GM23338 (cell line): Measurements from ENCODE around the gene MYO5A. TPM values are rescaled to one million over a fixed set of nuclear protein-coding genes. Genes with fewer than 3 reads are reported as not detected.

ENCODE experiments used
- ATAC-seq: fragments of 200-7000 bp; cut with Tn5 transposase; 3 replicates; pipeline ENCODE4 v1.9.1; 2020
- DNase-seq: peaks from one replicate; pipeline ENCODE4 v3.0.0-alpha.2; 2015; ENCODE audit warnings: low spot score
- H2AFZ ChIP-seq: fragments of 200-600 bp; sonication (generic); 2 replicates; pipeline ENCODE4 v1.8.0; 2016; ENCODE audit warnings: antibody characterized with exemption, mild to moderate bottlenecking, moderate library complexity
- H3F3A ChIP-seq: fragments of 200-600 bp; sonication (generic); replicated peaks from 2 replicates; pipeline ENCODE4 v1.8.0; 2017; ENCODE audit warnings: antibody characterized with exemption, mixed run types, low read depth
- H3K27ac ChIP-seq: fragments of 200-600 bp; sonication (generic); 2 replicates; pipeline ENCODE4 v1.6.1; 2016; ENCODE audit warnings: low read depth
- H3K27me3 ChIP-seq: fragments of 200-600 bp; sonication (generic); 2 replicates; pipeline ENCODE4 v1.8.0; 2016; ENCODE audit warnings: mild to moderate bottlenecking, mixed run types, moderate library complexity; ENCODE audit not compliant: insufficient read depth
- H3K36me3 ChIP-seq: fragments of 200-600 bp; sonication (generic); 2 replicates; pipeline ENCODE4 v1.8.0; 2016; ENCODE audit warnings: mild to moderate bottlenecking; ENCODE audit not compliant: insufficient read depth
- H3K4me1 ChIP-seq: fragments of 200-600 bp; sonication (generic); 2 replicates; pipeline ENCODE4 v1.8.0; 2016; ENCODE audit warnings: mild to moderate bottlenecking, moderate library complexity; ENCODE audit not compliant: insufficient read depth
- H3K4me2 ChIP-seq: fragments of 200-600 bp; sonication (generic); 2 replicates; pipeline ENCODE4 v1.7.1; 2017; ENCODE audit warnings: mixed run types
- H3K4me3 ChIP-seq: fragments of 200-600 bp; sonication (generic); 2 replicates; pipeline ENCODE4 v1.6.1; 2016; ENCODE audit warnings: mixed run types
- H3K79me2 ChIP-seq: fragments of 200-600 bp; sonication (generic); replicated peaks from 2 replicates; pipeline ENCODE4 v1.8.0; 2017; ENCODE audit warnings: mild to moderate bottlenecking; ENCODE audit not compliant: insufficient read depth
- H3K9me2 ChIP-seq: fragments of 200-600 bp; sonication (generic); 2 replicates; pipeline ENCODE4 v1.8.0; 2017; ENCODE audit not compliant: insufficient read depth
- H4K20me1 ChIP-seq: fragments of 200-600 bp; sonication (generic); replicated peaks from 2 replicates; pipeline ENCODE4 v1.8.0; 2017; ENCODE audit warnings: mild to moderate bottlenecking; ENCODE audit not compliant: insufficient read depth
- H3K27ac Mint-ChIP-seq: 2 replicates; pipeline ENCODE4 v1.8.0; 2020; ENCODE audit warnings: inconsistent platforms, mild to moderate bottlenecking, moderate library complexity, mixed read lengths
- H3K27me3 Mint-ChIP-seq: 3 replicates; pipeline ENCODE4 v1.8.0; 2022; ENCODE audit warnings: low read depth, mild to moderate bottlenecking, moderate library complexity, mixed read lengths, inconsistent platforms; ENCODE audit not compliant: insufficient read depth, poor library complexity
- H3K36me3 Mint-ChIP-seq: 3 replicates; pipeline ENCODE4 v1.8.0; 2021; ENCODE audit warnings: low read depth, mild to moderate bottlenecking, inconsistent platforms, moderate library complexity, mixed read lengths
- H3K4me1 Mint-ChIP-seq: 3 replicates; pipeline ENCODE4 v1.8.0; 2020; ENCODE audit warnings: mild to moderate bottlenecking, inconsistent platforms, mixed read lengths
- H3K4me3 Mint-ChIP-seq: 3 replicates; pipeline ENCODE4 v1.8.0; 2021; ENCODE audit warnings: moderate library complexity, mild to moderate bottlenecking, inconsistent platforms, mixed read lengths
- H3K9me3 Mint-ChIP-seq: 3 replicates; pipeline ENCODE4 v1.8.0; 2020; ENCODE audit warnings: moderate library complexity, mild to moderate bottlenecking, inconsistent platforms, mixed read lengths
- CREB1 ChIP-seq: fragments of 250-450 bp; sonication (Bioruptor Pico); IDR thresholded peaks from 2 replicates; pipeline ENCODE4 v1.5.0; 2020; ENCODE audit warnings: low read depth, mild to moderate bottlenecking, moderate library complexity
- EZH2 ChIP-seq: fragments of 200-600 bp; sonication (generic); IDR thresholded peaks from one replicate; pipeline ENCODE4 v1.8.0; 2017; ENCODE audit warnings: antibody characterized with exemption, mild to moderate bottlenecking, low read depth; ENCODE audit not compliant: unreplicated experiment
- EZH2phosphoT487 ChIP-seq: fragments of 200-600 bp; sonication (generic); IDR thresholded peaks from one replicate; pipeline ENCODE4 v1.8.1; 2018; ENCODE audit warnings: antibody characterized with exemption; ENCODE audit not compliant: unreplicated experiment
- JUNB ChIP-seq: IDR thresholded peaks from one replicate; pipeline ENCODE4 v1.6.1; 2016; ENCODE audit warnings: antibody characterized with exemption; ENCODE audit not compliant: unreplicated experiment
- NANOG ChIP-seq: IDR thresholded peaks from 2 replicates; pipeline ENCODE4 v1.6.1; 2016; ENCODE audit warnings: antibody characterized with exemption, borderline replicate concordance
- POLR2AphosphoS5 ChIP-seq: IDR thresholded peaks from 2 replicates; pipeline ENCODE4 v1.6.1; 2016; ENCODE audit warnings: antibody characterized with exemption, low read depth
- STAT1 ChIP-seq: IDR thresholded peaks from one replicate; pipeline ENCODE4 v1.6.1; 2016; ENCODE audit warnings: antibody characterized with exemption; ENCODE audit not compliant: unreplicated experiment
- ZNF114 ChIP-seq: fragments of 250-450 bp; sonication (Bioruptor Pico); IDR thresholded peaks from 2 replicates; pipeline ENCODE4 v1.5.0; 2020; ENCODE audit warnings: mild to moderate bottlenecking, moderate library complexity
- ZNF331 ChIP-seq: fragments of 250-450 bp; sonication (Bioruptor Pico); IDR thresholded peaks from 2 replicates; pipeline ENCODE4 v1.5.0; 2020; ENCODE audit warnings: low read depth, mild to moderate bottlenecking, moderate library complexity
- polyA plus RNA-seq: library from polyadenylated mRNA; unstranded; fragments of >200 nt; fragmentation: Nextera tagmentation; extraction: Ambion mirVana; gene quantifications from 2 replicates; pipeline ENCODE4 v1.2.1, GENCODE V29; 2016
- total RNA-seq: library from RNA; depleted of rRNA; stranded (reverse); fragments of >200 nt; shearing (Covaris generic); gene quantifications from 2 replicates; pipeline ENCODE4 v1.2.3, GENCODE V29; 2014
- TF ChIP-seq, protein P1 (sequence below): IDR thresholded peaks from one replicate; pipeline ENCODE4 v1.6.1; 2018; ENCODE audit warnings: antibody characterized with exemption; ENCODE audit not compliant: unreplicated experiment
- TF ChIP-seq, protein P2 (sequence below), 2 experiments: fragments of 200-600 bp in 1 of 2; sonication (generic) in 1 of 2; conservative IDR thresholded peaks; 2 replicates each; pipeline versions ENCODE4 v1.5.1 to v1.6.1; 2016 to 2017; ENCODE audit warnings: antibody characterized with exemption in 2 of 2, low read depth in 2 of 2, mild to moderate bottlenecking in 2 of 2, moderate library complexity in 1 of 2
- TF ChIP-seq, protein P3 (sequence below): IDR thresholded peaks from 2 replicates; pipeline ENCODE4 v1.6.1; 2016; ENCODE audit warnings: antibody characterized with exemption

Gene MYO5A
- total and polyA plus RNA-seq, 2 experiments from 2014 or later, result 5.7 to 31.8 TPM

DNA sequence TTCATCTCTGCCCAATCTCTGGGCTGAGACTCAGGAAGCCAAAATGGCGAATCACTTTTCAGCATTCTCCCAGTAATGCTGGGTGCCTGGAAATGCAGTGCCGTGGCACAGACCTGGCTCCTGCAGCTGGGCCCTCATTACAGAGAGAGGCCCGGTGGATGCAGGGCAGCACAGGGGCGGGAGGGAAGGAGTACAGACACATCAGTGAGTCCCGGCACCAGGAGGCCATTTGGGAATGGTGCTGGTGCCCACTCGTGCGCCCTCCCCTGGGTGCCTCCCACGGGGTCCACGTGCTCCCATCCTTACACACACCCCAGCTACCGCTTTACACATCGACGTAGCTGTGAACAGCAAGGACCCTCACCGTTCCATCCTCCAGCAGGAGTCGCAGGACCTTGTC lies 246.3 kb downstream of the MYO5A start (continued):
- TF ChIP-seq, protein P1, sequence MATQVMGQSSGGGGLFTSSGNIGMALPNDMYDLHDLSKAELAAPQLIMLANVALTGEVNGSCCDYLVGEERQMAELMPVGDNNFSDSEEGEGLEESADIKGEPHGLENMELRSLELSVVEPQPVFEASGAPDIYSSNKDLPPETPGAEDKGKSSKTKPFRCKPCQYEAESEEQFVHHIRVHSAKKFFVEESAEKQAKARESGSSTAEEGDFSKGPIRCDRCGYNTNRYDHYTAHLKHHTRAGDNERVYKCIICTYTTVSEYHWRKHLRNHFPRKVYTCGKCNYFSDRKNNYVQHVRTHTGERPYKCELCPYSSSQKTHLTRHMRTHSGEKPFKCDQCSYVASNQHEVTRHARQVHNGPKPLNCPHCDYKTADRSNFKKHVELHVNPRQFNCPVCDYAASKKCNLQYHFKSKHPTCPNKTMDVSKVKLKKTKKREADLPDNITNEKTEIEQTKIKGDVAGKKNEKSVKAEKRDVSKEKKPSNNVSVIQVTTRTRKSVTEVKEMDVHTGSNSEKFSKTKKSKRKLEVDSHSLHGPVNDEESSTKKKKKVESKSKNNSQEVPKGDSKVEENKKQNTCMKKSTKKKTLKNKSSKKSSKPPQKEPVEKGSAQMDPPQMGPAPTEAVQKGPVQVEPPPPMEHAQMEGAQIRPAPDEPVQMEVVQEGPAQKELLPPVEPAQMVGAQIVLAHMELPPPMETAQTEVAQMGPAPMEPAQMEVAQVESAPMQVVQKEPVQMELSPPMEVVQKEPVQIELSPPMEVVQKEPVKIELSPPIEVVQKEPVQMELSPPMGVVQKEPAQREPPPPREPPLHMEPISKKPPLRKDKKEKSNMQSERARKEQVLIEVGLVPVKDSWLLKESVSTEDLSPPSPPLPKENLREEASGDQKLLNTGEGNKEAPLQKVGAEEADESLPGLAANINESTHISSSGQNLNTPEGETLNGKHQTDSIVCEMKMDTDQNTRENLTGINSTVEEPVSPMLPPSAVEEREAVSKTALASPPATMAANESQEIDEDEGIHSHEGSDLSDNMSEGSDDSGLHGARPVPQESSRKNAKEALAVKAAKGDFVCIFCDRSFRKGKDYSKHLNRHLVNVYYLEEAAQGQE, result no peak
- no peak for TF ChIP-seq STAT1
- TF ChIP-seq NANOG, result no peak
- TF ChIP-seq, protein P2, sequence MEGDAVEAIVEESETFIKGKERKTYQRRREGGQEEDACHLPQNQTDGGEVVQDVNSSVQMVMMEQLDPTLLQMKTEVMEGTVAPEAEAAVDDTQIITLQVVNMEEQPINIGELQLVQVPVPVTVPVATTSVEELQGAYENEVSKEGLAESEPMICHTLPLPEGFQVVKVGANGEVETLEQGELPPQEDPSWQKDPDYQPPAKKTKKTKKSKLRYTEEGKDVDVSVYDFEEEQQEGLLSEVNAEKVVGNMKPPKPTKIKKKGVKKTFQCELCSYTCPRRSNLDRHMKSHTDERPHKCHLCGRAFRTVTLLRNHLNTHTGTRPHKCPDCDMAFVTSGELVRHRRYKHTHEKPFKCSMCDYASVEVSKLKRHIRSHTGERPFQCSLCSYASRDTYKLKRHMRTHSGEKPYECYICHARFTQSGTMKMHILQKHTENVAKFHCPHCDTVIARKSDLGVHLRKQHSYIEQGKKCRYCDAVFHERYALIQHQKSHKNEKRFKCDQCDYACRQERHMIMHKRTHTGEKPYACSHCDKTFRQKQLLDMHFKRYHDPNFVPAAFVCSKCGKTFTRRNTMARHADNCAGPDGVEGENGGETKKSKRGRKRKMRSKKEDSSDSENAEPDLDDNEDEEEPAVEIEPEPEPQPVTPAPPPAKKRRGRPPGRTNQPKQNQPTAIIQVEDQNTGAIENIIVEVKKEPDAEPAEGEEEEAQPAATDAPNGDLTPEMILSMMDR (conservative IDR thresholded peaks at IDR 0.05; ENCODE audit: low read depth in 2 of 2), result no peak
- no peak for TF ChIP-seq EZH2phosphoT487

DNA sequence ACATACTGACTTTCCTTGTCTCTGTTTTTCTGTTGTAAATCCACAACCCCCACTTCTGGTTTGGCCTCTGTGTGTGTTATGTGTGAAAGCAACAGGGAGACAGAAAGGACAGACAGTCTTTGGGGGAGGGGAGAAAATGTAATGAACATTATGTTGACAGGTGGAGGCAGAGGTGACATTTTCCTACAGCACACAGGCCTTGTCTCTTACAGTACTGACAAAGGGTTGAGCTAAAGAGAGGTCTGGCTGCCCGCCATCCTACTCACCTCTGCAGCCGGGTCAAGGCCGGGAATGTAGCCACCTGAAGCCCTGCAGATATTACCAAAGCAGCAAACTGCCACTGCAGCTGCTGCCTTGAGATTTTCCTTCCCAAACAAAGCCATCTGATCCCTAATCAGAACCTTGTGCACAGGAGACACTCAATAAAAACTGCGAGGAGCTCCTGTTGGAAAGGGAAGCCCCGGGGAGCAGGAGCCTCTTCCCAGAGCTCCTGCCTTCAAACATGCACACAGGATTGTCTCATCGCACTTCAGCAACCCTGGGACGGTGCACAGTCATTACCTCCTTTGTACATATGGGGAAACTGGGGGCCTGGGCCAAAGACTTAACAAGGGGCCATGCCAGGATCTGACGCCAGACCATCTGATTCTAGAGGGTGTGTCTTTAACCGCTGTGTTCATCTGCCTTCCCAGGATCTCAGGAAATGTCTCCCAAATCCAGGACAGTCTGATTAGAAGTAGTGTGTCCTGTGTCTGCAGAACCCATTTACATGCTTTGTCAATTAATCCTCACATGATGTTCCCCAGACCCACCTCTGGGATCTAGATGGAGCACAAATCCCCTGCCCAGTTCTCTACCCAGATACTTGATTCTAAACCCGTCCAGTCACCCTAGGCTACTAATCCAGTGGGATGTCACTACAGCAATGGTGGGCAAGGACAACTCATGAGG lies 247.3 kb downstream of the MYO5A start:
- Histone ChIP-seq H3K4me2 (no peak overlapping the region), H3K9me2 (no peaks in the 10 kb centered on the region), H3K79me2 (no peaks in the 10 kb centered on the region), H3F3A (no peaks in the 10 kb centered on the region), H3K36me3 (peaks cover 20% of the 10 kb centered on the region; the same call in 1 of the 2 replicates), H2AFZ (no peak overlapping the region), H3K4me3 (no peak overlapping the region), H3K27me3 (no peaks in the 10 kb centered on the region), H4K20me1 (no peaks in the 10 kb centered on the region; the same call in 1 of the 2 replicates), H3K27ac (0 out of 2 replicates have a peak overlapping the region, but pooled peaks have one; percentile 45), H3K4me1 (no peaks in the 10 kb centered on the region)
- peaks cover 10% of the 10 kb centered on the region for H3K27me3 Mint-ChIP-seq
- DNase-seq, result no peak
- H3K36me3 Mint-ChIP-seq, result peaks cover 53% of the 10 kb centered on the region
- peaks cover 4% of the 10 kb centered on the region for H3K4me1 Mint-ChIP-seq
- H3K9me3 Mint-ChIP-seq, result peaks cover 13% of the 10 kb centered on the region
- ATAC-seq, result no peak
- H3K4me3 Mint-ChIP-seq, result no peak overlapping the region
- H3K27ac Mint-ChIP-seq, result no peak overlapping the region
- TF ChIP-seq CREB1 (no peak), ZNF331 (CRISPR knock-in tag) (no peak), EZH2 (no peak), ZNF114 (CRISPR knock-in tag) (no peak), JUNB (no peak), POLR2AphosphoS5 (no peak), STAT1 (no peak)
- TF ChIP-seq, protein P3, sequence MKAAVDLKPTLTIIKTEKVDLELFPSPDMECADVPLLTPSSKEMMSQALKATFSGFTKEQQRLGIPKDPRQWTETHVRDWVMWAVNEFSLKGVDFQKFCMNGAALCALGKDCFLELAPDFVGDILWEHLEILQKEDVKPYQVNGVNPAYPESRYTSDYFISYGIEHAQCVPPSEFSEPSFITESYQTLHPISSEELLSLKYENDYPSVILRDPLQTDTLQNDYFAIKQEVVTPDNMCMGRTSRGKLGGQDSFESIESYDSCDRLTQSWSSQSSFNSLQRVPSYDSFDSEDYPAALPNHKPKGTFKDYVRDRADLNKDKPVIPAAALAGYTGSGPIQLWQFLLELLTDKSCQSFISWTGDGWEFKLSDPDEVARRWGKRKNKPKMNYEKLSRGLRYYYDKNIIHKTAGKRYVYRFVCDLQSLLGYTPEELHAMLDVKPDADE, result no peak
